Psoas muscle (tissue), 8 donors: ENCODE results near the gene KLHL1. TPM values are rescaled to one million over a fixed set of nuclear protein-coding genes. Genes with fewer than 3 reads are reported as not detected.

Source experiments
- ATAC-seq, 4 donors: fragments of 200-7000 bp; cut with Tn5 transposase; one replicate each; pipeline ENCODE4 v1.9.1; 2020; ENCODE audit warnings: moderate library complexity in 3 of 4, mild to moderate bottlenecking in 2 of 4
- DNase-seq, 2 donors: peaks; one replicate each; pipeline ENCODE4 v3.0.0-alpha.2; 2020
- H3K27ac ChIP-seq: fragments of 200-600 bp; one replicate; pipeline ENCODE4 v1.8.0; 2022
- H3K27me3 ChIP-seq, 3 donors: fragments of 200-600 bp in 1 of 3; one replicate each; pipeline versions ENCODE4 v1.6.1 to v1.8.0; 2013 to 2022; ENCODE audit warnings: low read length in 2 of 3, mild to moderate bottlenecking in 2 of 3, moderate library complexity in 1 of 3; ENCODE audit not compliant: insufficient read depth in 3 of 3
- H3K36me3 ChIP-seq, 2 donors: fragments of 200-600 bp in 1 of 2; one replicate each; pipeline versions ENCODE4 v1.6.1 to v1.8.0; 2013 to 2022; ENCODE audit warnings: low read depth in 1 of 2, mild to moderate bottlenecking in 1 of 2, moderate library complexity in 1 of 2; ENCODE audit not compliant: insufficient read depth in 1 of 2
- H3K4me1 ChIP-seq: fragments of 200-600 bp; one replicate; pipeline ENCODE4 v1.8.0; 2022
- H3K4me3 ChIP-seq: fragments of 200-600 bp; one replicate; pipeline ENCODE4 v1.8.0; 2022; ENCODE audit warnings: mild to moderate bottlenecking
- H3K9me3 ChIP-seq: fragments of 200-600 bp; one replicate; pipeline ENCODE4 v1.8.0; 2022
- CTCF ChIP-seq: fragments of 200-600 bp; IDR thresholded peaks from one replicate; pipeline ENCODE4 v1.8.0; 2022; ENCODE audit warnings: antibody characterized with exemption
- WGBS, 3 donors: extraction: QIAGEN DNeasy Blood & Tissue Kit; methylation state at CpG; one replicate each; pipeline versions ENCODE4 v1.1.6 to v1.1.7; 2013; 5-methylcytosine and 5-hydroxymethylcytosine counted together
- intact Hi-C, 2 donors: fragments of 100-400 bp; cut with DNase I; formaldehyde crosslinking; loops; one replicate each; pipeline versions ENCODE4 v1.11.0 to v1.14.2; 2022
- polyA plus RNA-seq, 3 donors: library from polyadenylated mRNA; stranded (reverse); fragments of 200-250 nt; gene quantifications; one replicate each; pipeline ENCODE4 v1.2.3, GENCODE V29; 2013
- total RNA-seq, 4 donors: library from RNA; stranded (reverse); fragmentation: NEBNext Ultra II Directional in 2 of 4; extraction: Animal tissue kit (Norgen Biotek cat#: 25700) in 2 of 4; gene quantifications; one replicate each; pipeline versions ENCODE4 v1.2.1 to v1.2.4, GENCODE V29; 2021 to 2023
- donor health status: healthy with polysubstance abuse.
- donor health status: DM: no; HTN: no; CAD: no; lungs with moderate emphysema.
- donor health status: Bipolar disorder and iron deficiency.
- donor health status: healthy.
- donor health status: DM: yes; HTN: yes; CAD: no.
- donor health status: DM: no; HTN: no; CAD: no.
- donor health status: DM: no; HTN: no; CAD: no.
- donor health status: DM: yes; HTN: yes; CAD: no.

Gene KLHL1
- total and polyA plus RNA-seq, 7 donors, result not detected

DNA sequence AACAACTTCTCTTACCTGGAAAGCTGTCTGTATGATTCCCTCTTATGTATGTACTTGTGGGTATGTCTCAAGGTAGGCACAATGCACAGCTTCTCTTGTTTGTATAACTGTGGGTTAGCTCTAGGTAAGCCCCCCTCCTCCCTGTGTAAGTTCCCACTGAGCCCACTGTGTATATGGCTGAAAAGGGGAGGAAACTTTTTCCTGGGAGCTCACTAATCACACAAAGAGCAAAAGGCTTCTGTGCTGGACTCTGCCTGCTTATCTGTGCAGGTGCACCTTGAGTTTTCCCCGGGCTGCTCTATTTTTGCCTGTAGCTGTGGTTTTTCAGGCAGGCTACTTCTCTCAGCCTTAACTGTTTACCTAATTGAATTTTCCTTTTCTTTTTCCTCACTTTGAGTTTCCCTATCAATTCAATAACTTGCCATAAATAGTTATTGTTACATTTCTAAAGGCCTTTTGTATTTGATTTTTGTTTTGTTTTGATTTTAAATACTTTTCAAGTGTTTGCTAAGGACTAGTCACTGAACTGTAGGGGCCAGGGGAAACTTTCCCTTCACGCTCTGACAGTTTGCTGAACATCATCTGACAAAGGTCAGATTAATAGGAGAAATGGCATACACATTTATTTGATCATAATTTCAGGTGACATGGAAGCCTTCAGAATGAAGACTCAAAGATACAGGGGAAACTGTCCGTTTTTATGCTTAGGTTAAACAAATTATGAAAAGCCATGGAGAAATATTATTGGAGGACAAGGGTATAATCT, 424.1 kb downstream of the KLHL1 start:
- Histone ChIP-seq H3K27me3 (no peaks in the 10 kb centered on the region), H3K9me3 (no peaks in the 10 kb centered on the region), H3K36me3 (no peaks in the 10 kb centered on the region), H3K4me3 (no peak overlapping the region), H3K4me1 (no peaks in the 10 kb centered on the region), H3K27ac (no peak overlapping the region)
- 65 to 71% (median 66%) methylated on average over 3 of the region's 3 CpGs for WGBS, 3 donors
- no peak for ATAC-seq
- no peak for TF ChIP-seq CTCF
- no peak for DNase-seq
- intact Hi-C loops, result no loop called here

DNA sequence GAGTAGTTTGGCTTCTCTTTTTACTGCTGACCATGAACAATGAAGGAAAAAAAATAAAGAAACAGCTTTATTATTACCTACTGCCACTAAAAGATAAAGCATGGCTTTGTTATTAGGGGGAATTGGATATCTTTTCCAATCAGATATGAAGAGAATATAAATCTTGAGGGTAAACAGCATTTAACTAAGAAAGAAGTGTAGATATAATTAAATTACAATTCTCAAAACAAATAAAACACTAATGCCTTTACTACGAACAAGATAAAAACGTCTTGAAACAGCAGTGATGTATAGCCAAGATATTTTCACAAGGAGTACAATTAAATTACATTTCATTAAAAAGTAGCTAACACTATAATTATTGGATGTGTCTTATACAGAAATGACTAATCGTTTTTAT, 426.5 kb downstream of the KLHL1 start:
- no peaks in the 10 kb centered on the region for H3K27me3 ChIP-seq
- intact Hi-C loops, result no loop called here
- no peak for ATAC-seq
- no peaks in the 10 kb centered on the region for H3K4me1 ChIP-seq
- no peaks in the 10 kb centered on the region for H3K9me3 ChIP-seq
- H3K4me3 ChIP-seq, result no peak overlapping the region
- DNase-seq, result no peak
- H3K27ac ChIP-seq, result no peak overlapping the region
- H3K36me3 ChIP-seq, result no peaks in the 10 kb centered on the region
- WGBS, 3 donors, result 60 to 75% (median 71%) methylated on average over 3 of the region's 3 CpGs
- TF ChIP-seq CTCF, result no peak

GRCh38 chr13:69677343-69677742, 430.9 kb downstream of the KLHL1 start:
- ATAC-seq, result no peak
- intact Hi-C loops, result no loop called here

GRCh38 chr13:69676286-69676685, 432.0 kb downstream of the KLHL1 start:
- Histone ChIP-seq H3K4me3 (no peak overlapping the region), H3K27me3 (no peaks in the 10 kb centered on the region), H3K27ac (no peak overlapping the region), H3K9me3 (peaks cover 3% of the 10 kb centered on the region), H3K4me1 (no peaks in the 10 kb centered on the region), H3K36me3 (no peaks in the 10 kb centered on the region)
- no peak for TF ChIP-seq CTCF
- intact Hi-C loops, result no loop called here
- ATAC-seq, result no peak
- DNase-seq, result no peak

More at GRCh38 chr13:69677343-69677742, 430.9 kb downstream of the KLHL1 start:
- Histone ChIP-seq H3K27me3 (no peaks in the 10 kb centered on the region), H3K9me3 (peaks cover 3% of the 10 kb centered on the region), H3K4me3 (no peak overlapping the region), H3K4me1 (no peaks in the 10 kb centered on the region), H3K27ac (no peak overlapping the region), H3K36me3 (no peaks in the 10 kb centered on the region)
- no peak for TF ChIP-seq CTCF
- WGBS, 3 donors, result 66 to 74% (median 67%) methylated on average over 3 of the region's 3 CpGs
- DNase-seq, result no peak

- no peak for TF ChIP-seq CTCF
- 69 to 93% (median 85%) methylated on average over 6 of the region's 6 CpGs for WGBS, 3 donors
- no peak for ATAC-seq
These were observed 448.1 kb downstream of the KLHL1 start for GRCh38 chr13:69660155-69660554.

More at GRCh38 chr13:69660155-69660554, 448.1 kb downstream of the KLHL1 start:
- DNase-seq, result no peak
- Histone ChIP-seq H3K36me3 (no peaks in the 10 kb centered on the region), H3K27ac (no peak overlapping the region), H3K4me1 (no peaks in the 10 kb centered on the region), H3K27me3 (no peaks in the 10 kb centered on the region), H3K4me3 (no peak overlapping the region), H3K9me3 (no peaks in the 10 kb centered on the region)
- intact Hi-C loops, result no loop called here
